GM12872 (cell line): ENCODE measurements around the gene HDAC4.

Source experiments
- TF ChIP-seq, protein P1 (sequence below): IDR thresholded peaks from 3 replicates; pipeline ENCODE4 v1.5.1; 2011; ENCODE audit warnings: low read depth, mild to moderate bottlenecking, low read length, moderate library complexity; ENCODE audit not compliant: insufficient read depth

The HDAC4 gene

DNA sequence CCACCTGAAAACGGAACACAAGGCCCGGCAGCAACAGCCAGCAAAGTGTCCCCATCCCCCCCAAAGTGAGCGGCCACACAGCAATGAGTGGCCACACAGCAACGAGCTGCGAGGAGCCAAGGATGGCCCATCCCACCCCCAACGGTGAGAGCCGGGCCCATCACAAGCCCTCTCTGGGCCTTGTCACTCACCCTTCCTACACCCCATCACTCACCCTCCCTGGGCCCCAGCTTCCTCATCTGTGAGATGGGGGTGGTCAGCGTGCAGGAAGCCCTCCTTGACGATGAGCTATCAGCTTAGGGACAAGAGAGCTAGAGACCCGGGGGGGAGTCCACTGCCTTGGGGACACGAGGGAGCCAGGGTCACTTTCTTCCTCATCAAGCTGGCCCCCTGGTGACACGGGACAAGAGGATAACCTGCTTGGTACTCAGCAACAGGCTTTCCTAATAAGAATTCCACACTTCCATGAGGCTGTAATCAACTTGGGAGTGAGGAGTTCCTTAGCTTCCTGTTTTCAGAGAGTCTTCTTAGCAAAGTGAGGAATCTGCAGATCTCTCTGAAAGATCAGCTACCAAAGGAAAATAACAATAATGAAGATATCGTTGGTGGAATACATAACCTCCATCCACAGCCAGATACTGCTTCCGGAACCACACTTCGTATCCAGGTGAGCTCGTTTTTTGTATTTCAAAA, 92.8 kb downstream of the HDAC4 start:
- TF ChIP-seq, protein P1, sequence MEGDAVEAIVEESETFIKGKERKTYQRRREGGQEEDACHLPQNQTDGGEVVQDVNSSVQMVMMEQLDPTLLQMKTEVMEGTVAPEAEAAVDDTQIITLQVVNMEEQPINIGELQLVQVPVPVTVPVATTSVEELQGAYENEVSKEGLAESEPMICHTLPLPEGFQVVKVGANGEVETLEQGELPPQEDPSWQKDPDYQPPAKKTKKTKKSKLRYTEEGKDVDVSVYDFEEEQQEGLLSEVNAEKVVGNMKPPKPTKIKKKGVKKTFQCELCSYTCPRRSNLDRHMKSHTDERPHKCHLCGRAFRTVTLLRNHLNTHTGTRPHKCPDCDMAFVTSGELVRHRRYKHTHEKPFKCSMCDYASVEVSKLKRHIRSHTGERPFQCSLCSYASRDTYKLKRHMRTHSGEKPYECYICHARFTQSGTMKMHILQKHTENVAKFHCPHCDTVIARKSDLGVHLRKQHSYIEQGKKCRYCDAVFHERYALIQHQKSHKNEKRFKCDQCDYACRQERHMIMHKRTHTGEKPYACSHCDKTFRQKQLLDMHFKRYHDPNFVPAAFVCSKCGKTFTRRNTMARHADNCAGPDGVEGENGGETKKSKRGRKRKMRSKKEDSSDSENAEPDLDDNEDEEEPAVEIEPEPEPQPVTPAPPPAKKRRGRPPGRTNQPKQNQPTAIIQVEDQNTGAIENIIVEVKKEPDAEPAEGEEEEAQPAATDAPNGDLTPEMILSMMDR: no peak

- TF ChIP-seq, protein P1: no peak
Measured at GRCh38 chr2:239307221-239307569, 93.6 kb downstream of the HDAC4 start.

DNA sequence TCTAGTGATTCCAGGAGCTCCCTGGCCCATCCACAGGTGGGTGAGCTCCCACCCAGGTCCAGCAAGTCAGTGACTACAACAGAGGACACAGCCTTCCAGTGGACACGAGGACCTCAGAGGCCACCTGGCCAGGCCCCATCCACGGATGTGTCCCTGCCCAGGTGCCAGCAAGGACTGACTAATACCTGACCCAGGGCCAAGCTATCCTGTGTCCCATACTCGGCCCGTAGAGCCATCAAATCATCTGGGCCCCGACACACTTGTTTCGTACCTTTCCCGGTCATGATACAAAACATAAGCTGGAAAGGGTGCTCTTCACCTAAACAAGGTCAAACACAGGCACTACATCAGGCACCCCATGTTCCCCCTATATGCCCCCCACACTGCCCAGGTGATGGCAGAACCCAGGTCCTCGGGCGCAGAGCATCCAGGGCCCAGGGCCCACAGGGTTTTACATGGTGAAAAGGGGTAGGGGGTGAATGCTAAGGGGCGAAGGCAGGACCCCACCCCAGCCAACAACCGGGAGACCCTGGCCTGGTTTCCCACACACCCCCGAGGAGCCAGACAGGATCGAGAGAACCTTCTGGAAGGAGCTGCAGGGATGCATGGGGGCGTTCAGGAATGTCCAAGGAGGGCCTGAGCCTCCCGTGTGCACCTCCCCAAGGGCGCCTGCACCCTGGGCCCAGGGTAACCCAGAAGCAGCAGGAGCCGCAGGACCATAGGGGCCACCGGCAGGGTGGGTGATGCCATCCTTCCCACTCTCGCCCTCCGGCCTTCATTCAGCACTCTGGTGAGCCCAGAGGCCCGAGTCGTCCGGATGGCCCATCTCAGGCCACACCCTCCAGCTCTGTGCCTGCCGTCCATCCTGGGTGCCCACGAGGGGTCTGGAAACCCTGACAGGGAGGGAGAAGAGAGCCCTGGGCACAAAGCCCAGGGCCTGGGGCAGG, 94.3 kb downstream of the HDAC4 start:
- TF ChIP-seq, protein P1: no peak

DNA sequence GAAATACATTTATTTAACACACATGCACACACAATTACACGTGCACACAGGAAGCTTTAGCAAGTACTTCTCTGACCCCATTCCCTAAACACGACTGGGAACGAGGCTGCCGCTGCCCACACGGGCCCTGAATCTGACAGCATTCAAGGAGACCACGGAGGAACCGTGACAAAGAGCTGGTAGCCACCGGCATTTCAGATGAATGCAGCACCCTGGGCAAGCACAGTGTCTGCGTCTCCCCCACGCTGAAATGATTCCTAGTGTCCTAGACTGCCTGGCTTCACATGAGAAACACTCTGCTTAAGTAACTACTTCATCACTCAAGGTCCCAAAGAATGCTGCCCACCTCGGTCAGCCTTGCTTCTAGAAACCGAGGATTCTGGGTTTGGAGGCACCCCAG, 95.0 kb downstream of the HDAC4 start:
- TF ChIP-seq, protein P1: no peak

DNA sequence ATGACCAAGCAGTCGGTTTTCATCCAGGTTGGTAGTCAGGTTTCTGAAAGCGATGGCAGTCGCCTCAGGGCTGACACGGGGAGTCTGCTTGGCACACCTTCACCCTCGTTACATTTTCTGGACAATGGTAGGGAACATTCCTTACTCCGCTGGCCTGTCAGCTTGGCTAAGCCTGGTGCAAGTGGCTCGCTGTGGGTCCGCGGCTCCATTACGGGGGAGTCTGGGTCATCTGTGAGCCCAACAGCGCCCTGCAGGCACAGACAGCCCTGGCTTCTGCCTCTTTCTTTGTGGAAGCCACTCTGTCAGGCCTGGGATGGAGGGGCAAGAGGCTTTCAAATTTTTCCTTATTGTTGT, 95.6 kb downstream of the HDAC4 start:
- TF ChIP-seq, protein P1: no peak

GRCh38 chr2:239304533-239305221, 96.1 kb downstream of the HDAC4 start:
- TF ChIP-seq, protein P1: no peak
